Measurements from ENCODE around the gene DGKB.

- no peak for TF ChIP-seq EP300 (IDR thresholded peaks at IDR 0.05)
- TF ChIP-seq, protein P1, sequence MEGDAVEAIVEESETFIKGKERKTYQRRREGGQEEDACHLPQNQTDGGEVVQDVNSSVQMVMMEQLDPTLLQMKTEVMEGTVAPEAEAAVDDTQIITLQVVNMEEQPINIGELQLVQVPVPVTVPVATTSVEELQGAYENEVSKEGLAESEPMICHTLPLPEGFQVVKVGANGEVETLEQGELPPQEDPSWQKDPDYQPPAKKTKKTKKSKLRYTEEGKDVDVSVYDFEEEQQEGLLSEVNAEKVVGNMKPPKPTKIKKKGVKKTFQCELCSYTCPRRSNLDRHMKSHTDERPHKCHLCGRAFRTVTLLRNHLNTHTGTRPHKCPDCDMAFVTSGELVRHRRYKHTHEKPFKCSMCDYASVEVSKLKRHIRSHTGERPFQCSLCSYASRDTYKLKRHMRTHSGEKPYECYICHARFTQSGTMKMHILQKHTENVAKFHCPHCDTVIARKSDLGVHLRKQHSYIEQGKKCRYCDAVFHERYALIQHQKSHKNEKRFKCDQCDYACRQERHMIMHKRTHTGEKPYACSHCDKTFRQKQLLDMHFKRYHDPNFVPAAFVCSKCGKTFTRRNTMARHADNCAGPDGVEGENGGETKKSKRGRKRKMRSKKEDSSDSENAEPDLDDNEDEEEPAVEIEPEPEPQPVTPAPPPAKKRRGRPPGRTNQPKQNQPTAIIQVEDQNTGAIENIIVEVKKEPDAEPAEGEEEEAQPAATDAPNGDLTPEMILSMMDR (IDR thresholded peaks at IDR 0.05) = no peak
- no peak for TF ChIP-seq RAD21 (conservative IDR thresholded peaks at IDR 0.05 in 1 of 2, IDR thresholded peaks at IDR 0.05 in 1 of 2)
- TF ChIP-seq RFX5 (IDR thresholded peaks at IDR 0.05) = no peak
- TF ChIP-seq ZFP36 (IDR thresholded peaks at IDR 0.05; ENCODE audit: borderline replicate concordance, partially characterized antibody) = no peak
- TF ChIP-seq, protein P2, sequence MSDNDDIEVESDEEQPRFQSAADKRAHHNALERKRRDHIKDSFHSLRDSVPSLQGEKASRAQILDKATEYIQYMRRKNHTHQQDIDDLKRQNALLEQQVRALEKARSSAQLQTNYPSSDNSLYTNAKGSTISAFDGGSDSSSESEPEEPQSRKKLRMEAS (IDR thresholded peaks at IDR 0.05) = no peak
- TF ChIP-seq POLR2A (IDR thresholded peaks at IDR 0.05; ENCODE audit: low read length) = no peak
- no peak for TF ChIP-seq MAZ (IDR thresholded peaks at IDR 0.05; ENCODE audit: borderline replicate concordance, low read depth, low read length)
- TF ChIP-seq JUNB (IDR thresholded peaks at IDR 0.05) = no peak
- TF ChIP-seq NR3C1 (IDR thresholded peaks at IDR 0.05) = no peak
- TF ChIP-seq KDM1A (IDR thresholded peaks at IDR 0.05; ENCODE audit: low read depth) = no peak
Observed at GRCh38 chr7:14096159-14096558, 806.4 kb downstream of the DGKB start.

Data from A549 (cell line).